Lower leg skin (tissue), 3 donors: ENCODE measurements around the gene PYCR2.

Source experiments
- CTCF ChIP-seq, 3 donors: fragments of 450-650 bp; IDR thresholded peaks; one replicate each; pipeline ENCODE4 v1.5.1; 2016; ENCODE audit warnings: antibody characterized with exemption in 3 of 3, mild to moderate bottlenecking in 3 of 3, moderate library complexity in 2 of 3
- POLR2A ChIP-seq, 2 donors: fragments of 450-650 bp; IDR thresholded peaks; one replicate each; pipeline ENCODE4 v1.6.1; 2016 to 2017; ENCODE audit warnings: antibody characterized with exemption in 2 of 2, mild to moderate bottlenecking in 1 of 2, moderate library complexity in 1 of 2

GRCh38 chr1:225928186-225929175 is 4.4 kb upstream of the PYCR2 start:
- TF ChIP-seq CTCF (IDR thresholded peaks at IDR 0.05) (no peak), POLR2A (IDR thresholded peaks at IDR 0.05) (no peak)
